GM21515 (cell line): ENCODE data around the gene HSF2.
A peak's percentile ranks its signal among the peaks of the same experiment; 100 is the strongest.

Source experiments
- ATAC-seq: cut with Tn5 transposase; IDR thresholded peaks from one replicate; pipeline ENCODE4 v1.9.1; 2021; ENCODE audit not compliant: unreplicated experiment

Gene HSF2

DNA sequence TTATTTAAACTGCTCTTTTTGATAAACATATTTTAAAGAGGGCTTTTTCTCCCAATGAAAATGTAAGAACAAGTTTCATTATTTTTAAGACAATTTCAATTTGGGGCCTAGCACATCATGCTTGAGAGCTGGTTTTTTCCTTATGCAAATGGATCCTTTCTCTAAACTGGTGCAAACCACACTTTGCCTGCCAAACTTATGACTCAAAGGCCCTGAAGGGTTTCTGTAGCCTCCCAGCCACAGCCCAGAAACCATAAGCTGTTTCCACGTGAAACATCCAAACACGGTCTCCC, 451 bp upstream of the HSF2 start:
- no peak for ATAC-seq

DNA sequence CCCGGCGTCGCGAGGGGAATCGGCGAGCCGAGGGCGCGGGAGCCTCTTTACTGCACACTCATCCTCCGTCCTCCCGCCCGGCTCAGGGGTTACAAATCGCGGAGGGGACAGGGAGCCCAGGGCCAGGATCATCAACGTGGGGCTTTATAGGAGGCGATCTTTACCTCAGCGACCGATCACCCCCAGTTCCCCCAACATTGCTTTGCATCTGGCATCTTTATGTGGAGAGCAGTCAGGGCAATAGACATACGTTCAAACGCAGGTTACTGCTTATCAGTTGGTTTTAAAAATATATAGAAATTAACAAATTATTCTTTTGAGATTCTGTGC, 634 bp downstream of the HSF2 start:
- ATAC-seq, result peak; percentile 14

DNA sequence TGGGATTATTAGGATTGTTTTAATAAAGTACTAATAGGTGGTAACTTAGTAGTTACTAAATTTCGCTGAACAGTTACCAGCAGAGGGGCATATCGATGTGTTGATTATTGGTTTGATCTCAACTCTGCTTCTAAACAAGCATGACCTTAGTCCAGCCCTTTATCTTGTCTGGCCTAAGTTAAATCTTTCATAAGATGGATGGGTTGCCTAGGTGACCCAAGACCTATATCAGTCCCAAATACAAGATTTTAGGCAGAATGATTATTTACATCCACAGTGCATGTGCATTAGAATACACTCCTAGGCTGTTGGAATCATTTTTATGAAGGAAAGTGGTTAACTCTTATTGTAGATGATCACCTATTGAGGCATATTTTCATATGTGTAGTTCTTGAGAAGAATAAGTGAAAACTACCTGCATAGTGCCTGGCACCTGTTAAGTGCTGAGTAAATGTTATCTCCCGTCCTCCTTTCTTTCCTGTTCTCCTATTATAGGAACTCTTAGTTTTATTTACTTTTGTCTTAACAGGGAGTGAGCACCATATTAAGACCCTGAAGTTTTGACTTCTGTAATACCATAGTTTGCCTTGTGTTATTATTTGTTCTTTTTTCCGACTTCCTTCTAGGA, 1.1 kb downstream of the HSF2 start:
- no peak for ATAC-seq

DNA sequence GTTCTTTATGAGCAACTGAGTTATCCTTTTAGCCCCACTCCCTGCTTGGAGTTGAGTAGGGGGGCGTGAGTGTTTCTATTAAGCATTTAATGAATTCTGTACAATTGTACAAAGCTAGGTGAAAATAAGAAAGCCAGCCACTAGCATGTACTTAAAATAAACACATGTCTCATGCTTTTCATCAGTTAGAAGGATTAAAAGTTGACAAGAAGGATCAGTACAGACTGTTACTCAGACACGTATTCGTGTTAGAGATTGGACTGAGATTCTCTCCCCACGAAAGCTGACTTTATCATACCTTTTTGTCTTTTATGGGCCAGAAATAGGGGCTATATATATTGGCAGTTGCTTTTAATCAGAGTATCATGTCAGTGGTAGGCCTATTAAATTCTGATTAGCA, 1.7 kb downstream of the HSF2 start:
- ATAC-seq, result no peak

DNA sequence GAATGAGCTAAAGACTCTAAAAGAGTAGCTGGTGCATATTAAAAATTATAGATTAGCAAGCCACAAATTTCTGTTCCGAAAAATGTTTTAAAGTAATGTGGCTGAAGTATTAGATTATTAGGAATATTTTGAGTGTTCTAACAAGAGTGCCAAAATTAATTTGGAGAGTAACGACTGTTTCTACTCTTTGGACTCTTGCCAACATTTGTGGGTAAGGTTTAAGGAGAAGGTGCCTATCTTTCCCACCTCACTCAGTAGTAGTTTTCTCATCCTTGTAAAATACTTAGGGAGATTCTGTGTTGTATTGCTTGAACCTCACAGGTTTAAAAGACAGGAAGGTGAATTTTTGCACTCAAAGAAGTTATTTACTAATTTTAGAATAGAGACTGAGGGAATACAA, 5.0 kb downstream of the HSF2 start:
- ATAC-seq, result no peak

DNA sequence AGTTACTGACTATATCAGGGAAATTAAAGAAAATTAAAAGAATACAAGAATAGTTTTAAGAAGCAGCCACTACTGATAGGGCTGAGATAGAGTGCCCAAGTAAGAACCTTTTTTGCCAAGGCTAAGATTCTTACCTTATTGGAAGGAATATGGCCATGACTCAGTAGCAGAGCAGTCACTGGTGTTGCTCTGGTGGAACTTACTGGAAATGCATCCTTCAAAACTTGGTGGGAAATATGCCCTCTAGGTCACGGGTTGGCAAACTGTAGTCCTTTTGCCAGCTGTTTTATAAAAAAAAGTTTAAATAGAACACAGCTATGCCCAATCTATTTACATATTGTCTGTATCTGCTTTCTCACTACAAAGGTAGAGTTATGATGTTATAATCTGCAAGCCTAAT, 6.0 kb downstream of the HSF2 start:
- ATAC-seq, result no peak

DNA sequence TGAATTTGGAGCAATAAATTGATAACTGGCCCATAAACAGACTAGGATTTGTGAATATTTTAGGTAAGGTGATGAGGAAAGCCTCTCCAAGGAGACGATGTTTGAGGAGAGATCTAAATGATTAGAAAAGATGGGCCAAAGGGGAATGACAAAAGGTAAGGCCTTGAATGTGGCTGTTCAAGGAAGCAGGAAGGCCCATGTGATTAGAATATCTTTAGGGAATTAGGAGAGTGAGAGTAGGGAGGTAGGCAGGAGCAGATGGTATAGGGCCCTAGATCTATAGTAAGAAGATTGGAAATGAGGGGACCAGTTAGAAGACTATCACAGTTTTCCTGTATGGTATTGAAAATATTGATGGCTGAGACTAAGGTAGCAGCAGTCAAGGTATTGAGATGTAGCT, 6.7 kb downstream of the HSF2 start:
- ATAC-seq, result no peak

DNA sequence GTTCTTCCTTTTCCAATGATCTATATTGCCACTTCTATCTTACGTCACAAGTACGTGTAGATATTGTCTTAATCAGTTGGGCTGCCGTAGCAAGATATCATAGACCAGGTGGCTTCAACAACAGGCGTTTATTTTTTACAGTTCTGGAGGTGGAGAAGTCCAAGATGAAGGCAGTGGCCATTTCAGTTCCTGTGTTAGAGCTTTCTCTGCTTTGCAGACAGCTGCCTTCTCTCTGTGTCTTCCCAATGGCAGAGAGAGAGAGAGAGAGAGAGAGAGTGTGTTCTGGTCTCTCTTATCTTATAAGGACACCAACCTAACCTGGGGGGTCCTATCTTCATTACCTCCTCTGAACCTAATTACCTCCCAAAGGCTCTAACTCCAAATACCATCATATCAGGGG, 8.3 kb downstream of the HSF2 start:
- ATAC-seq, result no peak

DNA sequence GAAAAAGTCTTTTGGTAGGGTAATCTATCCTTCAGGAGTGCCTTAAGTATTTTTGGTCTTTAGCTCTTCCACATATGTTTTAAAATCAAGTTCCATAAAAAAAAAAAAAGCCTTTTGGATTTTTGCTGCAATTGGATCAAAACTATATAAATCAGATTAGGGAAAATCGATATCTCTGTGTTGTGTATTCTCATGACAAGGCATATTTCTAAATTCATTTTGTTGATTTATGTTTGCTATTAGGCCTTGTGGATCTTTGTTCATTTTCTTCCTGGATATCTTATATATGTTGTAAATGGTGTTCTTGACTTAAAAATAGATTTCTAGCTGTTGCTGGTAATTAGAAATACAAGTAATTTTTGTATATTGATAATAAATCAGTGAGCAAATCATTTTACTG, 8.8 kb downstream of the HSF2 start:
- ATAC-seq, result no peak

DNA sequence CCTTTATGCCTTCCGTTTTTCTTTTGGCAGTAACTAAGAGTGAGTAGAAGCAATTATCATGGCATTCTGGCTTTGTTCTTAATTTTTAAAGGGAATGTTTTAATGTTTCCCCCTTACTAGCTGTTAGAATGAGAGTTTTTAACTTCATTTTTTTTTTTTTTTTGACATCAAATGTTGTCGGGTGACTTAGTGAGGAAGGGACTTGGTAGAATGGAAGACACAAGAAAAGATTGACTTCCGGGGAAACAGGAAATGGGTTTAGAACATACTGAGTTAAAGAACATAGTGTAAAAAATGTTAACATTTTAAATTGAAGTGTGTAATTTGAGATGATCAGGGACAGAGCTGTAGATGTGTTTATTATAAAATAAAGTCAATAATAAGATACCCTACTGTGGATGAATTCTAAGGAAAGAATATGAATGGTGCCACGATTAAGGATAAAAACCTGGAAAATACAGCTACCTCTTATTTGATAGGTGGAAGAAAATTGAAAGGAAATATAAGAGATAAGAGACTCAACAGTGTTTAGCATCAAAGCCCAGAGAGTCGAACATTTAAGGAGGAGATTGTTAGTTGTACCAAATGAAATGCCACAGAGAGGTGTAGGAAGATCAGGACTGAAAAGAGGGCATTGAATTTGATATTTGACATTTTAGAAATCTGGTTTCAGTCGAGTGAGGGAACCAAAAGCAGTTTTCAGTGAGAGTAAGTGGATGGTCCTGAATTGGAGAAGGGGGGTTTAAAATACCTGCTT, 9.4 kb downstream of the HSF2 start:
- no peak for ATAC-seq

DNA sequence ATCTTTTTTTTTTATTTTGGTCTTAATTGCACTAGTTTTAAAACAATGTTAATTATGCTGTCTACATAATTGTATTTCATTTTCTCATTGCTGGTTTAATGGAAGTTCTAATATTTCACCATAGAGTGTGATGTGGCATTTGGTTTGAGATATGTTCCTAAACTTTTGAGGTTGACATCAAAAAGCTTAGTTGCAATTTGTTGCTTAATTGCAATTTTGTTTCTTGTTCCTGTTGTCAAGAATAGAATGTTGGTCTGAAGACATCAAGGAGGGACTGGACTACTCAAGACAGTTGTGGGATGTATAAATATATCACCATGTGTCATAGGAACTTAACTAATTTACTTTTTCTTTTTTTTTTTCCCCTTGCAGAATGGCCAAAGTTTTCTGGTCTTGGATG, 12.5 kb downstream of the HSF2 start:
- ATAC-seq, result no peak

DNA sequence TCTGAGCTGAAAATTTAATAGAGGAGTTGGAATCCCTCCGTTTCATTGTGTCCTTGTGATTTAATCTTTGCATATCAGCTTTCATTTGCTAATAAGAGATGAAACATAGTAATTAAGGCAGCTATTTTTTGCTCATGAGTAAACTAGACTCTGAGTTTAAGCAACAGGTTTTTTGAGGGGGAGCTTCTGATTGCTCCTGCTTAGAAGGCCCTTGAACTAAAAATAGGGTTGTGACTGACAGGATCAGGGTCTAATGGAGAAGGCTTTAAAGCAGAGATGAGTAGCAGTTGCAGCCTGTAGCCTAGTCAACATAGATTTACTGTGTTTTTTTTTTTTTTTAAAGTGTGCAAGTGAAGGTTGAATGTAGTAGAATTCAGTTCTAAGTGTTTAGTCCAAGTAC, 17.4 kb downstream of the HSF2 start:
- no peak for ATAC-seq

DNA sequence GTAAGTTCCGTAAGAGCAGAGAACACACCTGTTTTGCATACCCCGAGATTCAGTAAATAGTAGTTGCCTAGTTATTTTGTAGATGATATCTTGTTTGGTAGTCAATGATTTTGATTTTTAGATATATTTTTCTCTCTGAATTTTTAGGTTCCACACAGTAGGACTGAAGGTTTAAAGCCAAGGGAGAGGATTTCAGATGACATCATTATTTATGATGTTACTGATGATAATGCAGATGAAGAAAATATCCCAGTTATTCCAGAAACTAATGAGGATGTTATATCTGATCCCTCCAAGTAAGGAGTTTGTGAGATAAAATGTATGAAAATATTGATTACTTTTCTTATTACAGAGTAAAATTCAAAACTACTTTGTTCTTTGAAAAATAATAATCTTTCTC, 22.6 kb downstream of the HSF2 start:
- ATAC-seq, result no peak

DNA sequence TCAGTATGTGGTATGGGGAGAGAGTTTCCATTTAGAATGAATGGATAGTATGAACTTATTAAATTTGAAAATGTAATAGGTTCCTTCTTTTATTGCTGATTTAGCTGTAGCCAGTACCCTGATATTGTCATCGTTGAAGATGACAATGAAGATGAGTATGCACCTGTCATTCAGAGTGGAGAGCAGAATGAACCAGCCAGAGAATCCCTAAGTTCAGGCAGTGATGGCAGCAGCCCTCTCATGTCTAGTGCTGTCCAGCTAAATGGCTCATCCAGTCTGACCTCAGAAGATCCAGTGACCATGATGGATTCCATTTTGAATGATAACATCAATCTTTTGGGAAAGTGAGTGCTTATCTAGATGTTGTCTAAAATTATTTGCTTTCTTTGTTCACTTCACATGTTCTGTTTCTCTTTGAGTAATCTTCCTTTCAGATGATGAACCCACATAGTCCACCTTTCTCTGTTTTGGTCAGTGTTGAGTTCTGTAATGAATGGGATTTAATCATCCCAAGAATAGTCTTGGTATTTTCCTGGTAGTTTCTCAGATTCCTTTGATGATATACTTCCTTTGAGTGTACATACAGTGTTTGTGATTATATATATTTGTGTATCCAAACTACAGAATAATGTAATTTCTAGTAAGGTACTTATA, 23.3 kb downstream of the HSF2 start:
- peak; percentile 90 for ATAC-seq

DNA sequence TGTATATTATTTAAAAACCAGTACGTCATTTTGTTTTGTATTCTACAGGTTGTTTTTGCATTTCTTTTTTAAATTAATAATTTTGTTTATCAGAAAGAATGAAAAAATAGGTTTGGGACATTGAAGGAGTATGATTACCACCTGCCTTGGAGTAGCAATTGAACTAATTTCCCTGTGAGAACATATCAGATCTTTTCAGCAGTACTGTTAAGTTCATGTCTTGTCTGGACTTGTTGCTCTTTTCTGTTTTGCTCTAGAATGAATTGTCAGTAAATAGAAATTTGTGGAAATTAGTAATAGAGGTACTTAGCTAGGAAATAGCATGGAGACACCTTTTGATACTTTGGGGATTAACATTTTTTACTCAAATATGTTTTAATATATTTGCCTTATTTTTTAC, 24.3 kb downstream of the HSF2 start:
- ATAC-seq, result no peak

DNA sequence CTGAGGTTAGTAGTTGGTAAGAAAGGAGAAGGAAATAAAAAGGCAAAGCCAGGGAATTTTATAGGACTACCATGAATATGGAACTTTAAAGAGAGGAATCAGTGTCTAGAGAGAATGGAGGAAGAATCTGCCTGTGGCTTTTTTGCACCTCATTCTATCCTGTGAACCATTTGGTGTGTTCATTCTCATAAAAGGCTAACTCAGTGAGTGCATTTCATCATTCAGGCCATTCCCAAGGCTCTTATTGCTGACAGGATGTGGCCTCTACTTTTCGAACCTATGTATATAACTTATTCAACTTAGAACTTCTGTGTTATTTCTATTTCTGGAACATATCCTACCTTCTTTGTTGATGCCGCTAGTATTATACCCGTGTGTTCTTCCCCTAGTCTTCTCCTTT, 27.1 kb downstream of the HSF2 start:
- no peak for ATAC-seq

DNA sequence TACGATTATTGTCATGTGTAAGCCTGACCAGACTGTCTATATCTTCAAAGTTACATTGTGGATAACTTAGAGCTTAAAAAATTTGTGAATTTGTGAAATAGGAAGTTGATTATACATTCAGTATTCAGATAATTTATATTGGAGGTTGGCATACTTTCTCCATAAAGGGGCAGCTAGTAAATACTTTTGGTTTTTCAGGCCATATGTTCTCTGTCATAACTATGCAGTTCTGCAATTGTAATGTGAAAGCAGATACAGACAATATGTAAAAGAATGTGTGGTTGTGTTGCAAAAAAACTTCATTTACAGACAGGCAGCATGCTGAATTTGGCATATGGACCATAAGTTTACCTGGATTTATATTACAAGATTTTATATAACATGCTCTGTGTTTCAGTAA, 29.3 kb downstream of the HSF2 start:
- no peak for ATAC-seq

DNA sequence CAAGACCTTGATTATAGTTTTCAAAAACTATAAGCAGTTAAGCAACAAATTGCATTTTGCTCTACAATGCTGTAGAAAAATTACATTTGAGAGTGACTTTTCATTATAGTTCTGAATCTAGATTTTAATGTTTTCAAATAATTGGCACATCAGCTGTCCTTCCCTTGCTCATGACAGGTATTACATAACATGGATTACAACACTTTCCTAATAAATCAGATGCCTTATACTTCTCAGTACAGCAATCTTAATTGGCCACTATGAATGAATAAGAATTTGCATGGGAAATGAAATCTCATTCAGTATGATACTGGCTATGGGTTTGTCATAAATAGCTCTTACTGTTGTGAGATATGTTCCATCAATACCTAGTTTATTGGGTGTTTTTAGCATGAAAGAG, 29.9 kb downstream of the HSF2 start:
- ATAC-seq, result no peak

DNA sequence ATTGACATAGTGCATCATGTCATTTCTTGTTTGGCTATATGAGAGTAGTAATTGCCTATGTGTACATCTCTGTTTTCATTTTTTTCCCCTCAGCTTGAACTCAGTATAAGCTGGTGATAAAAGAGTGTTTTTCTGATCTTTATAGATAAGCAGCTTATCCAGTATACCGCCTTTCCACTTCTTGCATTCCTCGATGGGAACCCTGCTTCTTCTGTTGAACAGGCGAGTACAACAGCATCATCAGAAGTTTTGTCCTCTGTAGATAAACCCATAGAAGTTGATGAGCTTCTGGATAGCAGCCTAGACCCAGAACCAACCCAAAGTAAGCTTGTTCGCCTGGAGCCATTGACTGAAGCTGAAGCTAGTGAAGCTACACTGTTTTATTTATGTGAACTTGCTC, 32.3 kb downstream of the HSF2 start:
- ATAC-seq, result no peak

DNA sequence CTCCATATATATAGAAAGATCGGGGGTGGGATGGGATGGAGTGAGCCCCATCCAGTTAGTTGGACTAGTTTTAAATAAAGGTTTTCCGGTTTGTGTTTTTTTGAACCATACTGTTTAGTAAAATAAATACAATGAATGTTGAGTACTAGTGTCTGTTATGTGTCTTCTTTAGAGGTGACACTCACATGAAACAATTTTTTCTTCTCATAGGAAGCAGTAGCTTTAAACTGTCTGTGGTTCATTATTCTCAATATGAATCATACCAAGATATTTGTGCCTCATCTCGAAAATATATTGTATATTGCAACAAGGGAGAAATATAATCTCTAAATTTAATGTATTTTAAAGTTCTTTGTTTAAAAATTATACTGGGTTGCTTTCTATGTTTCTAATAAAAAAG, 33.4 kb downstream of the HSF2 start:
- ATAC-seq, result peak; percentile 68

DNA sequence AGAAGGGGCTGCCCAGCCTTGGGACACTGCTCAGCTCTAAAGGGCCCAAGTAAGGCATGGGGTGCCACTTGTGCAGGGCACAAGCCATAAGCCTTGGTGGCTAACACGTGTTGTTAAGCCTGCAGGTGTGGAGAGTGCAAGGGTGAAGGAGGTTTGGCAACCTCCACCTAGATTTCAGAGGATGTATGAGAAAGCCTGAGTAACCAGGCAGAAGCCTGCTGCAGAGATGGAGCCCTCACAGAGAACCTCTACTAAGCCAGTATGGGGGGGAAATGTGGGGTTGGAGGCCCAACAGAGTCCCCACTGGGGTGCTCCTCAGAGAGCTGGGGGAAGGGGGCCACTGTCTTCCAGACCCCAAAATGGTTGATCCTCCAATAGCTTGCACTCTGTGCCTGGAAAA, 39.5 kb downstream of the HSF2 start:
- no peak for ATAC-seq

DNA sequence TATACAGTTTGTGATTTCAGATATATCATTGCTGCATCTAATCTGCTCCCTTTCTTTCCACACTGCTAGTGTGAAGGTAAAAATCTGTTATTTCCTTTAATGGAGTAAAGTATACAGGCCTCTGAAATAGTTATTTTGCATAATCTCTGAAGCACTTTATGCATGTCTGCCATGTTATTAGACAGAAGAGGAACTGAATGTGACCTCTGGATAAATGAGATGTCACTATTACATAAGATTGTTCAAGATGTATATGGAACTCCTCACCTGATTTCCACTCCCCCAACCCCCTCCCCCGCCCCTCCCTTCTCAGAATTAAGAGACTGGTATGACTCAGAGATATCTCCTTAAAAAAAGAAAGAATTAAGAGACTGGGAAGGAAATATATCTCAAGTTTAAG, 45.8 kb downstream of the HSF2 start:
- ATAC-seq, result no peak

DNA sequence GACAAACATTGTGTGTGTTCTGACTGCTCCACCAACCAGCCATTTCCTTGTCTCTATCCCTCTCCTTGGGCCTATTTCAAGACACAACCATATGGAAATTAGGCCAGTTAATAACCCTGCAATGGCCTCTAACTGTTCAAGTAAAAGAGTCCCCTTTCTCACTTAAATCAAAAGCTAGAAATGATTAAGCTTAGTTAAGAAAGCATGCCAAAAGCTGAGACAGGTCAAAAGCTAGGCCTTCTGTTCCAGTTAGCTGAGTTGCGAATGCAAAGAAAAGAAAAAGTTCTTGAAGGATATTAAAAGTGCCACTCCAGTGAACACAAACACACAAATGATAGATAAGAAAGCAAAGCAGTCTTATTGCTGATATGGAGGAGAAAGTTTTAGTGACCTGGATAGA, 49.6 kb downstream of the HSF2 start:
- no peak for ATAC-seq
